ENCODE data around the gene POLL. TPM values are rescaled to one million over a fixed set of nuclear protein-coding genes. Genes with fewer than 3 reads are reported as not detected.

POLL gene
- total RNA-seq, 1 experiment from 2014 or later, result 46.2 TPM

GRCh38 chr10:101625821-101626412 is 37.9 kb upstream of the POLL start:
- no peak for TF ChIP-seq ZMAT4 (CRISPR knock-in tag; IDR thresholded peaks at IDR 0.05)
- TF ChIP-seq, protein P1, sequence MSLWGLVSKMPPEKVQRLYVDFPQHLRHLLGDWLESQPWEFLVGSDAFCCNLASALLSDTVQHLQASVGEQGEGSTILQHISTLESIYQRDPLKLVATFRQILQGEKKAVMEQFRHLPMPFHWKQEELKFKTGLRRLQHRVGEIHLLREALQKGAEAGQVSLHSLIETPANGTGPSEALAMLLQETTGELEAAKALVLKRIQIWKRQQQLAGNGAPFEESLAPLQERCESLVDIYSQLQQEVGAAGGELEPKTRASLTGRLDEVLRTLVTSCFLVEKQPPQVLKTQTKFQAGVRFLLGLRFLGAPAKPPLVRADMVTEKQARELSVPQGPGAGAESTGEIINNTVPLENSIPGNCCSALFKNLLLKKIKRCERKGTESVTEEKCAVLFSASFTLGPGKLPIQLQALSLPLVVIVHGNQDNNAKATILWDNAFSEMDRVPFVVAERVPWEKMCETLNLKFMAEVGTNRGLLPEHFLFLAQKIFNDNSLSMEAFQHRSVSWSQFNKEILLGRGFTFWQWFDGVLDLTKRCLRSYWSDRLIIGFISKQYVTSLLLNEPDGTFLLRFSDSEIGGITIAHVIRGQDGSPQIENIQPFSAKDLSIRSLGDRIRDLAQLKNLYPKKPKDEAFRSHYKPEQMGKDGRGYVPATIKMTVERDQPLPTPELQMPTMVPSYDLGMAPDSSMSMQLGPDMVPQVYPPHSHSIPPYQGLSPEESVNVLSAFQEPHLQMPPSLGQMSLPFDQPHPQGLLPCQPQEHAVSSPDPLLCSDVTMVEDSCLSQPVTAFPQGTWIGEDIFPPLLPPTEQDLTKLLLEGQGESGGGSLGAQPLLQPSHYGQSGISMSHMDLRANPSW (CRISPR knock-in tag; conservative IDR thresholded peaks at IDR 0.05; ENCODE audit: low read depth), result no peak
- no peak for DNase-seq (ENCODE audit: low spot score)
- ChIA-PET CTCF (interaction anchor here (1.2 to 1.9 kb wide), 3 partner anchors 9 to 155 kb away, joined by 3 to 4 read pairs (median 3); no protein-coding TSS in a partner anchor), POLR2A (no interaction called here)
- no peak for ATAC-seq
- Mint-ChIP-seq H3K9me3 (peaks cover 5% of the 10 kb centered on the region), H3K27ac (no peak overlapping the region), H3K4me3 (no peak overlapping the region), H3K4me1 (peaks cover 2% of the 10 kb centered on the region), H3K36me3 (peaks cover 12% of the 10 kb centered on the region), H3K27me3 (ENCODE audit: low read depth) (no peaks in the 10 kb centered on the region; the same call in 1 of the 2 replicates)

GRCh38 chr10:101624526-101625102 is 36.6 kb upstream of the POLL start:
- DNase-seq (ENCODE audit: low spot score) (no peak), ATAC-seq (no peak)
- Mint-ChIP-seq H3K36me3 (peaks cover 14% of the 10 kb centered on the region), H3K4me3 (no peak overlapping the region), H3K27ac (peak overlapping the region; percentile 42; the same call in 1 of the 2 replicates), H3K4me1 (no peaks in the 10 kb centered on the region; the same call in 1 of the 2 replicates), H3K9me3 (peaks cover 5% of the 10 kb centered on the region), H3K27me3 (ENCODE audit: low read depth) (no peaks in the 10 kb centered on the region; the same call in 1 of the 2 replicates)
- ChIA-PET POLR2A (no interaction called here), CTCF (interaction anchor here (0.6 kb wide), 1 partner anchor 22 kb away, joined by 4 read pairs; no protein-coding TSS in a partner anchor)
- TF ChIP-seq ZNF263 (CRISPR knock-in tag; IDR thresholded peaks at IDR 0.05; ENCODE audit: low read depth) (no peak), TEAD1 (CRISPR knock-in tag; IDR thresholded peaks at IDR 0.05) (no peak), ZSCAN18 (CRISPR knock-in tag; IDR thresholded peaks at IDR 0.05) (no peak), ZNF423 (CRISPR knock-in tag; IDR thresholded peaks at IDR 0.05) (no peak), ZNF232 (CRISPR knock-in tag; IDR thresholded peaks at IDR 0.05) (no peak), PRRX2 (CRISPR knock-in tag; IDR thresholded peaks at IDR 0.05) (no peak), E2F5 (CRISPR knock-in tag; IDR thresholded peaks at IDR 0.05) (no peak), KAT7 (CRISPR knock-in tag; IDR thresholded peaks at IDR 0.05; ENCODE audit: borderline replicate concordance) (no peak), ZBTB43 (CRISPR knock-in tag; IDR thresholded peaks at IDR 0.05) (no peak), GRHL2 (CRISPR knock-in tag; IDR thresholded peaks at IDR 0.05; ENCODE audit: insufficient replicate concordance, severe bottlenecking) (no peak), NFE2L1 (CRISPR knock-in tag; IDR thresholded peaks at IDR 0.05) (no peak), E2F1 (CRISPR knock-in tag; IDR thresholded peaks at IDR 0.05) (no peak), FOXP4 (CRISPR knock-in tag; IDR thresholded peaks at IDR 0.05) (no peak), CREM (CRISPR knock-in tag; IDR thresholded peaks at IDR 0.05) (no peak), ZNF219 (CRISPR knock-in tag; IDR thresholded peaks at IDR 0.05; ENCODE audit: borderline replicate concordance) (no peak)
- TF ChIP-seq, protein P2, sequence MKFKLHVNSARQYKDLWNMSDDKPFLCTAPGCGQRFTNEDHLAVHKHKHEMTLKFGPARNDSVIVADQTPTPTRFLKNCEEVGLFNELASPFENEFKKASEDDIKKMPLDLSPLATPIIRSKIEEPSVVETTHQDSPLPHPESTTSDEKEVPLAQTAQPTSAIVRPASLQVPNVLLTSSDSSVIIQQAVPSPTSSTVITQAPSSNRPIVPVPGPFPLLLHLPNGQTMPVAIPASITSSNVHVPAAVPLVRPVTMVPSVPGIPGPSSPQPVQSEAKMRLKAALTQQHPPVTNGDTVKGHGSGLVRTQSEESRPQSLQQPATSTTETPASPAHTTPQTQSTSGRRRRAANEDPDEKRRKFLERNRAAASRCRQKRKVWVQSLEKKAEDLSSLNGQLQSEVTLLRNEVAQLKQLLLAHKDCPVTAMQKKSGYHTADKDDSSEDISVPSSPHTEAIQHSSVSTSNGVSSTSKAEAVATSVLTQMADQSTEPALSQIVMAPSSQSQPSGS (CRISPR knock-in tag; IDR thresholded peaks at IDR 0.05; ENCODE audit: borderline replicate concordance, low read depth), result no peak
- TF ChIP-seq, protein P3, sequence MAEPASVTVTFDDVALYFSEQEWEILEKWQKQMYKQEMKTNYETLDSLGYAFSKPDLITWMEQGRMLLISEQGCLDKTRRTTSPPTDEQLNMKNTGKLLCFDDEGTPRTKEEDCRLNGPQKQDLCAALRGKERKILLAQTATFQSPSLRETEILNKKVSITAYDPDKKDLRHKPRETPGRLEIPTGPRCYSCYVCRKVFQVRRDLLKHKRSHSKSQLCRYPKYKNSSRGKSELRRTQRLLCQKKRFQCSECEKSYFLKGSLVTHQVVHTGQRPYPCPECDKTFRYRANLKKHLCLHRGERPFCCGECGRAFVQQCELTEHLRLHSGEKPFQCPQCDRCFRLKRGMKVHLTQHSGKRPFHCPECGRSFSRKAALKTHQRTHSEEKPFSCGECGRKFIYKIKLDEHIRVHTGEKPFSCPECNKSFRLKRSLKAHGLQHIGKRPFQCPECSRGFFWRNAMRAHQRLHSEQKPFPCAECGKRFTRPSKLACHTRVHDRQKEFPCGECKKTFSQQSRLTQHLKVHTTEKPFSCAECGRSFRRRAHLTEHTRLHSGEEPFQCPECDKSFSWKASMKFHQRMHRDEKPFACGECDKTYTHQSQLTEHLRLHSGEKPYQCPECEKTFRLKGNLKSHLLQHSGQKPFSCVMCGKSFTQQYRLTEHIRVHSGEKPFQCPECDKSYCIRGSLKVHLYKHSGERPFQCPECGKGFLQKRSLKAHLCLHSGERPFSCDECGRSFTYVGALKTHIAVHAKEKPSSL (CRISPR knock-in tag; conservative IDR thresholded peaks at IDR 0.05), result no peak

All from WTC11 (cell line).